Activated T-cell treated with anti-CD3 and anti-CD28 coated beads, Interleukin-2, amount 50 U/mL, for 48 hours (primary cell): ENCODE results near the gene MARVELD2.

Experiments used
- DNase-seq, 2 experiments: peaks; one replicate each; pipeline ENCODE4 v3.0.0-alpha.2; 2020

MARVELD2 gene

GRCh38 chr5:69493396-69494133, 78.6 kb downstream of the MARVELD2 start:
- DNase-seq: peak; percentile 32 to 34
